Iris pigment epithelial cell (primary cell): ENCODE measurements around the gene ATN1.

Experiments
- DNase-seq: peaks from one replicate; pipeline ENCODE4 v3.0.0-alpha.2; 2011; ENCODE audit warnings: low read depth

ATN1 gene

GRCh38 chr12:6975297-6976032, 47.7 kb downstream of the ATN1 start:
- no peak for DNase-seq

- DNase-seq, result no peak
Observed at GRCh38 chr12:6977653-6978052, 49.9 kb downstream of the ATN1 start.

GRCh38 chr12:6978188-6978587, 50.4 kb downstream of the ATN1 start:
- no peak for DNase-seq

- no peak for DNase-seq
Observed at GRCh38 chr12:6978611-6979011, 50.9 kb downstream of the ATN1 start.

- no peak for DNase-seq
Observed at GRCh38 chr12:6979021-6979420, 51.3 kb downstream of the ATN1 start.

- no peak for DNase-seq
Observed at GRCh38 chr12:6979453-6979852, 51.7 kb downstream of the ATN1 start.

GRCh38 chr12:6980075-6980474, 52.3 kb downstream of the ATN1 start:
- no peak for DNase-seq

GRCh38 chr12:6980740-6981139, 53.0 kb downstream of the ATN1 start:
- DNase-seq, result no peak

GRCh38 chr12:6981152-6982052, 53.6 kb downstream of the ATN1 start:
- DNase-seq, result no peak

- no peak for DNase-seq
Observed at GRCh38 chr12:6982532-6982931, 54.8 kb downstream of the ATN1 start.

- no peak for DNase-seq
Observed at GRCh38 chr12:6987956-6988553, 60.3 kb downstream of the ATN1 start.
